Measurements from ENCODE around the gene PSG11.
"Not testable (repeated sequence)": the region's sequence is repeated elsewhere in the genome, so short reads cannot be mapped to it uniquely, and the experiment has no call there.

GRCh38 chr19:43047966-43048365, 21.7 kb upstream of the PSG11 start:
- TF ChIP-seq, protein P1, sequence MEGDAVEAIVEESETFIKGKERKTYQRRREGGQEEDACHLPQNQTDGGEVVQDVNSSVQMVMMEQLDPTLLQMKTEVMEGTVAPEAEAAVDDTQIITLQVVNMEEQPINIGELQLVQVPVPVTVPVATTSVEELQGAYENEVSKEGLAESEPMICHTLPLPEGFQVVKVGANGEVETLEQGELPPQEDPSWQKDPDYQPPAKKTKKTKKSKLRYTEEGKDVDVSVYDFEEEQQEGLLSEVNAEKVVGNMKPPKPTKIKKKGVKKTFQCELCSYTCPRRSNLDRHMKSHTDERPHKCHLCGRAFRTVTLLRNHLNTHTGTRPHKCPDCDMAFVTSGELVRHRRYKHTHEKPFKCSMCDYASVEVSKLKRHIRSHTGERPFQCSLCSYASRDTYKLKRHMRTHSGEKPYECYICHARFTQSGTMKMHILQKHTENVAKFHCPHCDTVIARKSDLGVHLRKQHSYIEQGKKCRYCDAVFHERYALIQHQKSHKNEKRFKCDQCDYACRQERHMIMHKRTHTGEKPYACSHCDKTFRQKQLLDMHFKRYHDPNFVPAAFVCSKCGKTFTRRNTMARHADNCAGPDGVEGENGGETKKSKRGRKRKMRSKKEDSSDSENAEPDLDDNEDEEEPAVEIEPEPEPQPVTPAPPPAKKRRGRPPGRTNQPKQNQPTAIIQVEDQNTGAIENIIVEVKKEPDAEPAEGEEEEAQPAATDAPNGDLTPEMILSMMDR (conservative IDR thresholded peaks at IDR 0.05; ENCODE audit: low read depth in 2 of 2), result not testable (repeated sequence)
- TF ChIP-seq, protein P2, sequence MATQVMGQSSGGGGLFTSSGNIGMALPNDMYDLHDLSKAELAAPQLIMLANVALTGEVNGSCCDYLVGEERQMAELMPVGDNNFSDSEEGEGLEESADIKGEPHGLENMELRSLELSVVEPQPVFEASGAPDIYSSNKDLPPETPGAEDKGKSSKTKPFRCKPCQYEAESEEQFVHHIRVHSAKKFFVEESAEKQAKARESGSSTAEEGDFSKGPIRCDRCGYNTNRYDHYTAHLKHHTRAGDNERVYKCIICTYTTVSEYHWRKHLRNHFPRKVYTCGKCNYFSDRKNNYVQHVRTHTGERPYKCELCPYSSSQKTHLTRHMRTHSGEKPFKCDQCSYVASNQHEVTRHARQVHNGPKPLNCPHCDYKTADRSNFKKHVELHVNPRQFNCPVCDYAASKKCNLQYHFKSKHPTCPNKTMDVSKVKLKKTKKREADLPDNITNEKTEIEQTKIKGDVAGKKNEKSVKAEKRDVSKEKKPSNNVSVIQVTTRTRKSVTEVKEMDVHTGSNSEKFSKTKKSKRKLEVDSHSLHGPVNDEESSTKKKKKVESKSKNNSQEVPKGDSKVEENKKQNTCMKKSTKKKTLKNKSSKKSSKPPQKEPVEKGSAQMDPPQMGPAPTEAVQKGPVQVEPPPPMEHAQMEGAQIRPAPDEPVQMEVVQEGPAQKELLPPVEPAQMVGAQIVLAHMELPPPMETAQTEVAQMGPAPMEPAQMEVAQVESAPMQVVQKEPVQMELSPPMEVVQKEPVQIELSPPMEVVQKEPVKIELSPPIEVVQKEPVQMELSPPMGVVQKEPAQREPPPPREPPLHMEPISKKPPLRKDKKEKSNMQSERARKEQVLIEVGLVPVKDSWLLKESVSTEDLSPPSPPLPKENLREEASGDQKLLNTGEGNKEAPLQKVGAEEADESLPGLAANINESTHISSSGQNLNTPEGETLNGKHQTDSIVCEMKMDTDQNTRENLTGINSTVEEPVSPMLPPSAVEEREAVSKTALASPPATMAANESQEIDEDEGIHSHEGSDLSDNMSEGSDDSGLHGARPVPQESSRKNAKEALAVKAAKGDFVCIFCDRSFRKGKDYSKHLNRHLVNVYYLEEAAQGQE (IDR thresholded peaks at IDR 0.05; ENCODE audit: unreplicated experiment), result not testable (repeated sequence)
- not testable (repeated sequence) for TF ChIP-seq POLR2AphosphoS5 (IDR thresholded peaks at IDR 0.05; ENCODE audit: low read depth); EZH2 (IDR thresholded peaks at IDR 0.05; ENCODE audit: low read depth, unreplicated experiment); ZNF462 (CRISPR knock-in tag; IDR thresholded peaks at IDR 0.05); NANOG (IDR thresholded peaks at IDR 0.05; ENCODE audit: borderline replicate concordance); CREB1 (CRISPR knock-in tag; IDR thresholded peaks at IDR 0.05; ENCODE audit: low read depth); EZH2phosphoT487 (IDR thresholded peaks at IDR 0.05; ENCODE audit: unreplicated experiment); ZNF114 (CRISPR knock-in tag; IDR thresholded peaks at IDR 0.05); JUNB (IDR thresholded peaks at IDR 0.05; ENCODE audit: unreplicated experiment)

Data from GM23338 (cell line).